ENCODE results near the gene BDH1.
"Not testable (repeated sequence)": the region's sequence is repeated elsewhere in the genome, so short reads cannot be mapped to it uniquely, and the experiment has no call there.

Gene BDH1

GRCh38 chr3:197555281-197556261 lies at the start of gene BDH1:
BDH1 (minus strand) TSS chr3:197555968; CDS start chr3:197546443, 9,525 bp downstream.
- H3K9me3 ChIP-seq (ENCODE audit: low read depth, low read length): no peaks in the 10 kb centered on the region
- H3K9ac ChIP-seq (ENCODE audit: insufficient read length): peak within 1 kb of the TSS; percentile 85
- H3K36me3 ChIP-seq (ENCODE audit: insufficient read depth, low read length): no peaks in the 10 kb centered on the region
- H3K27ac ChIP-seq: peak within 1 kb of the TSS; percentile 30; the same call in 1 of the 2 replicates
- H3K4me3 ChIP-seq: peak within 1 kb of the TSS; percentile 95
- no peak for DNase-seq (ENCODE audit: low read depth, low spot score)
- no peak for TF ChIP-seq EZH2 (IDR thresholded peaks at IDR 0.05)
- no peak for TF ChIP-seq FOXP2 (optimal IDR thresholded peaks at IDR 0.05; ENCODE audit: control extremely low read depth, extremely low read length, insufficient read depth)
- TF ChIP-seq POLR2AphosphoS5 (IDR thresholded peaks at IDR 0.05; ENCODE audit: borderline replicate concordance, low read depth, low read length): peak; percentile 67; the same call in 1 of the 2 replicates

GRCh38 chr3:197603317-197603933 lies 47.7 kb upstream of the BDH1 start:
- H3K36me3 ChIP-seq (ENCODE audit: insufficient read depth, low read length): peaks cover 19% of the 10 kb centered on the region; the same call in 1 of the 2 replicates
- no peaks in the 10 kb centered on the region for H3K9me3 ChIP-seq (ENCODE audit: low read depth, low read length)
- no peak for TF ChIP-seq POLR2AphosphoS5 (IDR thresholded peaks at IDR 0.05; ENCODE audit: borderline replicate concordance, low read depth, low read length)
- TF ChIP-seq EZH2 (IDR thresholded peaks at IDR 0.05): no peak
- no peak for TF ChIP-seq FOXP2 (optimal IDR thresholded peaks at IDR 0.05; ENCODE audit: control extremely low read depth, extremely low read length, insufficient read depth)
- no peak overlapping the region for H3K27ac ChIP-seq
- no peak for DNase-seq (ENCODE audit: low read depth, low spot score)
- no peak overlapping the region for H3K9ac ChIP-seq (ENCODE audit: insufficient read length)
- H3K4me3 ChIP-seq: no peak overlapping the region

- not testable (repeated sequence) for H3K27ac ChIP-seq; DNase-seq (ENCODE audit: low read depth, low spot score); H3K36me3 ChIP-seq (ENCODE audit: insufficient read depth, low read length); H3K9ac ChIP-seq (ENCODE audit: insufficient read length); H3K4me3 ChIP-seq; H3K9me3 ChIP-seq (ENCODE audit: low read depth, low read length)
Observed at GRCh38 chr3:197602351-197602750, 46.6 kb upstream of the BDH1 start.

GRCh38 chr3:197601566-197601840 lies 45.7 kb upstream of the BDH1 start:
- H3K9me3 ChIP-seq (ENCODE audit: low read depth, low read length); H3K4me3 ChIP-seq; DNase-seq (ENCODE audit: low read depth, low spot score); H3K9ac ChIP-seq (ENCODE audit: insufficient read length); H3K36me3 ChIP-seq (ENCODE audit: insufficient read depth, low read length): not testable (repeated sequence)
- peak overlapping the region; percentile 19; the same call in 1 of the 2 replicates for H3K27ac ChIP-seq

- no peaks in the 10 kb centered on the region for H3K36me3 ChIP-seq (ENCODE audit: insufficient read depth, low read length)
- H3K9me3 ChIP-seq (ENCODE audit: low read depth, low read length): no peaks in the 10 kb centered on the region
- DNase-seq (ENCODE audit: low read depth, low spot score): no peak
- TF ChIP-seq POLR2AphosphoS5 (IDR thresholded peaks at IDR 0.05; ENCODE audit: borderline replicate concordance, low read depth, low read length): no peak
- TF ChIP-seq FOXP2 (optimal IDR thresholded peaks at IDR 0.05; ENCODE audit: control extremely low read depth, extremely low read length, insufficient read depth): no peak
- no peak for TF ChIP-seq EZH2 (IDR thresholded peaks at IDR 0.05)
- H3K9ac ChIP-seq (ENCODE audit: insufficient read length): no peak overlapping the region
- peak overlapping the region; percentile 19; the same call in 1 of the 2 replicates for H3K27ac ChIP-seq
- H3K4me3 ChIP-seq: no peak overlapping the region
Observed at GRCh38 chr3:197600796-197601565, 45.2 kb upstream of the BDH1 start.

- Histone ChIP-seq H3K27ac (no peak overlapping the region), H3K9ac (ENCODE audit: insufficient read length) (peak overlapping the region; percentile 49), H3K36me3 (ENCODE audit: insufficient read depth, low read length) (no peaks in the 10 kb centered on the region), H3K9me3 (ENCODE audit: low read depth, low read length) (no peaks in the 10 kb centered on the region), H3K4me3 (peak overlapping the region; percentile 76)
- peak; percentile 66 for DNase-seq (ENCODE audit: low read depth, low spot score)
- TF ChIP-seq POLR2AphosphoS5 (IDR thresholded peaks at IDR 0.05; ENCODE audit: borderline replicate concordance, low read depth, low read length) (peak; percentile 31; the same call in 1 of the 2 replicates), EZH2 (IDR thresholded peaks at IDR 0.05) (no peak), FOXP2 (optimal IDR thresholded peaks at IDR 0.05; ENCODE audit: control extremely low read depth, extremely low read length, insufficient read depth) (peak; percentile 80)
Observed at GRCh38 chr3:197599089-197599765, 43.5 kb upstream of the BDH1 start.

GRCh38 chr3:197598404-197598980 lies 42.7 kb upstream of the BDH1 start:
- no peak overlapping the region for H3K27ac ChIP-seq
- no peak for TF ChIP-seq EZH2 (IDR thresholded peaks at IDR 0.05)
- H3K4me3 ChIP-seq: no peak overlapping the region
- no peaks in the 10 kb centered on the region for H3K36me3 ChIP-seq (ENCODE audit: insufficient read depth, low read length)
- H3K9ac ChIP-seq (ENCODE audit: insufficient read length): no peak overlapping the region
- DNase-seq (ENCODE audit: low read depth, low spot score): no peak
- H3K9me3 ChIP-seq (ENCODE audit: low read depth, low read length): no peaks in the 10 kb centered on the region

- no peak for DNase-seq (ENCODE audit: low read depth, low spot score)
Observed at GRCh38 chr3:197597335-197597734, 41.6 kb upstream of the BDH1 start.

More at GRCh38 chr3:197597335-197597734, 41.6 kb upstream of the BDH1 start:
- no peak for TF ChIP-seq EZH2 (IDR thresholded peaks at IDR 0.05)
- no peak for TF ChIP-seq FOXP2 (optimal IDR thresholded peaks at IDR 0.05; ENCODE audit: control extremely low read depth, extremely low read length, insufficient read depth)
- TF ChIP-seq POLR2AphosphoS5 (IDR thresholded peaks at IDR 0.05; ENCODE audit: borderline replicate concordance, low read depth, low read length): no peak
- Histone ChIP-seq H3K27ac (no peak overlapping the region), H3K36me3 (ENCODE audit: insufficient read depth, low read length) (no peaks in the 10 kb centered on the region), H3K4me3 (no peak overlapping the region), H3K9ac (ENCODE audit: insufficient read length) (no peak overlapping the region), H3K9me3 (ENCODE audit: low read depth, low read length) (no peaks in the 10 kb centered on the region)
